ENCODE measurements around the gene GCNT2.
"Not testable (repeated sequence)": the region's sequence is repeated elsewhere in the genome, so short reads cannot be mapped to it uniquely, and the experiment has no call there.

Gene GCNT2

GRCh38 chr6:10514049-10514780 lies 6.9 kb upstream of the GCNT2 start:
- no peak for DNase-seq (ENCODE audit: low read depth)

GRCh38 chr6:10516953-10517352 lies 4.2 kb upstream of the GCNT2 start:
- no peak for DNase-seq (ENCODE audit: low read depth)

GRCh38 chr6:10518557-10519407 lies 2.4 kb upstream of the GCNT2 start:
- no peak for DNase-seq (ENCODE audit: low read depth)

GRCh38 chr6:10519408-10519697 lies 1.8 kb upstream of the GCNT2 start:
- DNase-seq (ENCODE audit: low read depth), result not testable (repeated sequence)

- DNase-seq (ENCODE audit: low read depth), result no peak
Observed at GRCh38 chr6:10520468-10520867, 683 bp upstream of the GCNT2 start.

GRCh38 chr6:10522929-10523573 lies 1.9 kb downstream of the GCNT2 start:
- DNase-seq (ENCODE audit: low read depth), result no peak

GRCh38 chr6:10526156-10526555 lies 5.0 kb downstream of the GCNT2 start:
- no peak for DNase-seq (ENCODE audit: low read depth)

- no peak for DNase-seq (ENCODE audit: low read depth)
Observed at GRCh38 chr6:10528158-10528981, 7.2 kb downstream of the GCNT2 start.

- DNase-seq (ENCODE audit: low read depth), result no peak
Observed at GRCh38 chr6:10529231-10529801, 8.2 kb downstream of the GCNT2 start.

GRCh38 chr6:10529828-10530374 lies 8.8 kb downstream of the GCNT2 start:
- DNase-seq (ENCODE audit: low read depth), result not testable (repeated sequence)

- no peak for DNase-seq (ENCODE audit: low read depth)
Observed at GRCh38 chr6:10531503-10531902, 10.4 kb downstream of the GCNT2 start.

- DNase-seq (ENCODE audit: low read depth), result no peak
Observed at GRCh38 chr6:10531942-10532341, 10.8 kb downstream of the GCNT2 start.

- no peak for DNase-seq (ENCODE audit: low read depth)
Observed at GRCh38 chr6:10532392-10532791, 11.2 kb downstream of the GCNT2 start.

- DNase-seq (ENCODE audit: low read depth), result no peak
Observed at GRCh38 chr6:10534419-10534762, 13.2 kb downstream of the GCNT2 start.

GRCh38 chr6:10535193-10535592 lies 14.0 kb downstream of the GCNT2 start:
- no peak for DNase-seq (ENCODE audit: low read depth)

GRCh38 chr6:10537726-10538125 lies 16.6 kb downstream of the GCNT2 start:
- no peak for DNase-seq (ENCODE audit: low read depth)

- DNase-seq (ENCODE audit: low read depth), result no peak
Observed at GRCh38 chr6:10540073-10540746, 19.1 kb downstream of the GCNT2 start.

- DNase-seq (ENCODE audit: low read depth), result no peak
Observed at GRCh38 chr6:10541591-10541990, 20.4 kb downstream of the GCNT2 start.

- no peak for DNase-seq (ENCODE audit: low read depth)
Observed at GRCh38 chr6:10542213-10542612, 21.1 kb downstream of the GCNT2 start.

GRCh38 chr6:10543488-10543887 lies 22.3 kb downstream of the GCNT2 start:
- DNase-seq (ENCODE audit: low read depth), result no peak

GRCh38 chr6:10545482-10545881 lies 24.3 kb downstream of the GCNT2 start:
- no peak for DNase-seq (ENCODE audit: low read depth)

Data from stimulated activated CD8-positive, alpha-beta memory T cell treated with anti-CD3 and anti-CD28 coated beads, Interleukin-7, amount 100 ng/mL, for 24 hours (primary cell).